ENCODE data around the gene DHDH.

Gene DHDH

DNA sequence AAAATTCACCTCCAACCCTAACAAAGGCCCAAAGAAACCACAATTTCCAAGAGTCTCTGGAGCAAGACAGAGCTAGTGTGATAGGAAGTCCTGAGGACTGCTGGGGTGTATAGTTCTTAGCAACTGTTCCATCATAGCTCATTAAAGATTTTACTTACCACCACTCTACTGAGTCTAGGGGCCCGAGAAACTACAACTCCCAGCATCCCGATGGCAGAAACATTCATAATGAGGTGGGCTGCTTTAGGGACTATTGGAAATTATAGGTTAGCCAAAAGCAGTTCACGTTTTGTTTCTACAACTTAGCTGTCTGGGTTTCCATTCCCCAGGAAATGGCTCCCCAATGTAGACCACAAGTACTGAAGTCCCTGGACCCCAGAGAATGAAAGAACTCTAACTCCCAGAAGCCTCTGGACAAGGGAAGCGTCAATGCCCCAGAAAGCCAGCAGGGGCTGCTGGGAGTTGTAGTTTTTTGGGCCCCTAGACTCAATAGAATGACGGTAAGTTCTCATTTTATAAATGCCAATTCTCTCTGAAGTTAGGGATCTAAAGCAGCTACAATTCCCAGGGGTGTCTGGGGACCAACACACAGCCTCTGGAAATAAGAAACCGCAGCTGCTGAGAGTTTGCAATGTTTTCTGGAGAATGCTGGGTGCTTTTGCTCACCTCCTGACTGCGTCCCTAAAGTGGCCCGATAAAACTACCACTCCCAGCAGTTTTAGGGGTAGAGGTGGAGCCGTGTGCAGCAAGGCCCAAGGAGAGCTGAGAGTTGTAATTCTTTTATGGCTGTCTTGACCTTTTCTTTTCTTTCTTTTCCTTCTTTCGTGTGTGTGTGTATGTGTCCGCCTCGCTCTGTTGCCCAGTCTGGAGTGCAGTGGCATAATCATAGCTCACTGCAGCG lies 42.7 kb downstream of the DHDH start:
- TF ChIP-seq, protein P1, sequence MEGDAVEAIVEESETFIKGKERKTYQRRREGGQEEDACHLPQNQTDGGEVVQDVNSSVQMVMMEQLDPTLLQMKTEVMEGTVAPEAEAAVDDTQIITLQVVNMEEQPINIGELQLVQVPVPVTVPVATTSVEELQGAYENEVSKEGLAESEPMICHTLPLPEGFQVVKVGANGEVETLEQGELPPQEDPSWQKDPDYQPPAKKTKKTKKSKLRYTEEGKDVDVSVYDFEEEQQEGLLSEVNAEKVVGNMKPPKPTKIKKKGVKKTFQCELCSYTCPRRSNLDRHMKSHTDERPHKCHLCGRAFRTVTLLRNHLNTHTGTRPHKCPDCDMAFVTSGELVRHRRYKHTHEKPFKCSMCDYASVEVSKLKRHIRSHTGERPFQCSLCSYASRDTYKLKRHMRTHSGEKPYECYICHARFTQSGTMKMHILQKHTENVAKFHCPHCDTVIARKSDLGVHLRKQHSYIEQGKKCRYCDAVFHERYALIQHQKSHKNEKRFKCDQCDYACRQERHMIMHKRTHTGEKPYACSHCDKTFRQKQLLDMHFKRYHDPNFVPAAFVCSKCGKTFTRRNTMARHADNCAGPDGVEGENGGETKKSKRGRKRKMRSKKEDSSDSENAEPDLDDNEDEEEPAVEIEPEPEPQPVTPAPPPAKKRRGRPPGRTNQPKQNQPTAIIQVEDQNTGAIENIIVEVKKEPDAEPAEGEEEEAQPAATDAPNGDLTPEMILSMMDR (IDR thresholded peaks at IDR 0.05), result no peak
- H3K4me1 ChIP-seq, result peaks cover 4 to 27% (median 12%) of the 10 kb centered on the region in 4 donors
- H3K27me3 ChIP-seq, result no peaks in the 10 kb centered on the region
- no peak overlapping the region for H3K4me3 ChIP-seq
- H3K9me3 ChIP-seq, result no peaks in the 10 kb centered on the region
- H3K27ac ChIP-seq, result peak overlapping the region in 1 of 2 donors; percentile 80
- DNase-seq, result no peak
- intact Hi-C loops (cut with DNase I; ENCODE audit: low total_unique reads), result no loop called here
- peaks cover 33 to 73% (median 37%) of the 10 kb centered on the region in 3 donors for H3K36me3 ChIP-seq

DNA sequence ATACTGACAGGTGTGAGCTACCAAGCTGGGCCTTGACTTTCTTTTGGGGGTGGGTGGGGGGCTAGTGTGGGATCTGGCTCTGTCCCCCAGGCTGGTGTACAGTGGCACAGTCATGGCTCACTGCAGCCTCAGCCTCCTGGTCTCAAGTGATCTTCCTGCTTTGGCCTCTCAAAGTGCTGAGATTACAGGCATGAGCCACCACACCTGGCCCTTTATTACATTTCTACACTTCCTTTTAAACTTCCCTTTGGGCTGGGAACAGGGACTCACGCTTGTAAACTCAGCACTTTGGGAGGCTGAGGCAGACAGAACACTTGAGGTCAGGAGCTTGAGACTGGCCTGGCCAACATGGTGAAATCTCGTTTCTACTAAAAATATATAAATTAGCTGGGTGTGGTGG lies 43.6 kb downstream of the DHDH start:
- Histone ChIP-seq H3K9me3 (no peaks in the 10 kb centered on the region), H3K4me3 (no peak overlapping the region), H3K4me1 (peaks cover 4 to 27% (median 12%) of the 10 kb centered on the region in 4 donors), H3K36me3 (peaks cover 41 to 76% (median 46%) of the 10 kb centered on the region in 3 donors), H3K27ac (peak overlapping the region; percentile 78 to 80), H3K27me3 (no peaks in the 10 kb centered on the region)
- no peak for DNase-seq
- TF ChIP-seq, protein P1 (IDR thresholded peaks at IDR 0.05), result no peak
- intact Hi-C loops (cut with DNase I; ENCODE audit: low total_unique reads), result no loop called here

DNA sequence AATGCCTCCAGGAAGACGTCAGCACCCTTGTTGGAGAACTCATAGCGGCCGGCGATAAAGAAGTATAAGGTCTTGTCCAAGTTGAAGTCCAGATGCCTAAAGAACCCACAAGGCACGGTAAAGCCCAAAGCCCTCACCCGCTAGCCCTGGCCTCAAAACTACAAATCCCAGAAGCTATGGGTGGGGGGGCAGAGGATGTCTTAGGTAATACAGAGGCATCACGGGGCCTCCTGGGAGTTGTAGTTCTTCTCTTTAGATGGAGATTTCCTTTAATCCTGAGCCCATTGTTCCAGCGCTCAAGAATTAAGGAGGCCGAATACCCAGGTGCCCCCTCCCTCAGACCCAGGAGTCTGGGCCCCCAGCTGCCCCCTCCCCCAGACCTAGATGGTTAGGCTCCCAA lies 48.8 kb downstream of the DHDH start:
- TF ChIP-seq, protein P1 (IDR thresholded peaks at IDR 0.05), result no peak
- Histone ChIP-seq H3K9me3 (no peaks in the 10 kb centered on the region), H3K4me3 (no peak overlapping the region), H3K27me3 (no peaks in the 10 kb centered on the region), H3K4me1 (peaks cover 4 to 25% (median 12%) of the 10 kb centered on the region in 4 donors), H3K27ac (no peak overlapping the region), H3K36me3 (peaks cover 55 to 76% (median 61%) of the 10 kb centered on the region in 3 donors)
- intact Hi-C loops (cut with DNase I; ENCODE audit: low total_unique reads), result no loop called here
- DNase-seq, result no peak

DNA sequence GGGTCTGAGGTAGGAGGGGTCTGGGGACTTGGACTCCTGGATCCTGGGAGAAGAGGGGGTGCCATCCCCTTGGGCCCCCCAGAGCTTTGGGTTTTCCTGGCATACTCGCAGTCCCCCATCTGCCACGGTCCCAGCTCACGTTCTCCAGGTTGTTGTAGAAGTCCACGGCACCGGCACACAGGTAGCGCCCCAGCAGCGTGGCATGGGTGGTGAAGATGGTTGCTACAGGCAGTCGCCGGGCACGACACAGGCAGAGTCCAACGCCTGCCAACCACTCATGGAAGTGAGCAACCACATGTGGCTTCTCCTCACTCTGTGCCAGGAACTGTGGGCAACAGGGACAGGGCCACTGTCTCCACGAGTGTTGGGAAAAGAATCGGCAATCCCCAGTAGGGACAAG lies 52.2 kb downstream of the DHDH start:
- H3K4me1 ChIP-seq, result peaks cover 0 to 13% (median 10%) of the 10 kb centered on the region in 4 donors
- H3K27ac ChIP-seq, result no peak overlapping the region
- H3K27me3 ChIP-seq, result no peaks in the 10 kb centered on the region
- H3K4me3 ChIP-seq, result no peak overlapping the region
- no peaks in the 10 kb centered on the region for H3K9me3 ChIP-seq
- DNase-seq, result no peak
- H3K36me3 ChIP-seq, result peaks cover 62 to 91% (median 73%) of the 10 kb centered on the region in 3 donors
- TF ChIP-seq, protein P1 (IDR thresholded peaks at IDR 0.05), result no peak
- intact Hi-C loops (cut with DNase I; ENCODE audit: low total_unique reads), result no loop called here

DNA sequence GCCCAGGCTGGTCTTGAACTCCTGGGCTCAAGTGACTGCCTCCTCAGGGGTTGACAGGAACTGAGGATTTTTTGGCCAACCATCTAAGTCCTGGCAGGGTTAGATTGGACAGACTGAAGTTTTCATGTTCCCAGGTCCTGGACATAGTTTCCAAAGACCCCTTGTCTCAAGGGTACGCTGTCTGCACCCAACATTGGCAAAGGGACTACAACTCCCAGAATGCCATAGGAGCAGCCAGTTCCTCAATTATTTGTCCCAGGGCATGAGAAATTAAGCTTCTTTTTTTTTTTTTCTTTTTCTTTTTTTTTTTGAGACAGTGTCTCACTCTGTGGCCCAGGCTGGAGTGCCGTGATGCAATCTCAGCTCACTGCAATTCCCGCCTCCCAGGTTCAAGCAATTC lies 52.7 kb downstream of the DHDH start:
- no peaks in the 10 kb centered on the region for H3K27me3 ChIP-seq
- H3K36me3 ChIP-seq, result peaks cover 57 to 86% (median 68%) of the 10 kb centered on the region in 3 donors
- TF ChIP-seq, protein P1 (IDR thresholded peaks at IDR 0.05), result no peak
- H3K4me3 ChIP-seq, result no peak overlapping the region
- H3K27ac ChIP-seq, result no peak overlapping the region
- DNase-seq, result no peak
- H3K9me3 ChIP-seq, result no peaks in the 10 kb centered on the region
- peaks cover 0 to 18% (median 15%) of the 10 kb centered on the region in 4 donors for H3K4me1 ChIP-seq
- intact Hi-C loops (cut with DNase I; ENCODE audit: low total_unique reads), result no loop called here
